Activated CD8-positive, alpha-beta memory T cell treated with anti-CD3 and anti-CD28 coated beads, Interleukin-2, amount 50 U/mL, for 4 hours (primary cell): Measurements from ENCODE around the gene COQ8A.

Source experiments
- DNase-seq: peaks from one replicate; pipeline ENCODE4 v3.0.0-alpha.2; 2020

COQ8A gene

GRCh38 chr1:227033880-227034279 is 93.8 kb downstream of the COQ8A start:
- no peak for DNase-seq

DNA sequence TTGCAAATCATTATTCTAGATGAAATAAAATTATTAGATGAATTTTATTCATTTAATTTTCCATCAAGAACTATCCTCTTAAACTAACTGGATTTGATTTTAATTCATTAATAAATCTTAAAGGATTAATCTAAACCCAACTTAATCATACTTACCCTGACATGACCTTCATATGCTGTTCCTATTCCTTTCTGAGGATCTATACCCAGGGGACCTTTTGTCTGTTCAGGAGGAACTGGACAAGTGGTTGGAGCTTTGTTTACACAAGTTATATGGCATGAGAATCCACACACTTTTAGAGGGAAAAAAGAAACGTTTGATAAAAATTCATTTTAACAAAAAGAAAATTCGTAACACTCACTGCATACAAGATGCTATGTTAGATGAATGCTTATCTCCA is 95.2 kb downstream of the COQ8A start:
- no peak for DNase-seq

DNA sequence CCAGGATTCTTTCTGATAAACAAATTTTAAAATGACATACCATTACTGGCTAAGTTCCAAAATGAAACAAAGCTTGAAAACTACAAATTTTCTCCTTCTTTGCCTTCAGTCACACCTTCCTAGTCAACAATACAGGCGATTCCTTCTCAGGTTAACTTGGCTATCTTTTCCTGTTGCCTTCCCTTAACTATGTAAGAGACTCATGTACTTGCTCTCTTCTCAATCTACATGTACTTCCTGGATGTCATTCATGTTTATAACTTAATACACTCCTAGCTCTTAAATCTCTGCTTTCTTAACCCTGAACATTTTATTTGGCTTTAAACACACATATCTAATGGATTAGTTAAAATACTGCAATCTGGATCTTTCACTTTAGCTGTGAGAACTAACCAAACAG is 97.0 kb downstream of the COQ8A start:
- DNase-seq, result no peak
